ENCODE measurements around the gene SCCPDH.
"Not testable (repeated sequence)": the region's sequence is repeated elsewhere in the genome, so short reads cannot be mapped to it uniquely, and the experiment has no call there.

The SCCPDH gene

DNA sequence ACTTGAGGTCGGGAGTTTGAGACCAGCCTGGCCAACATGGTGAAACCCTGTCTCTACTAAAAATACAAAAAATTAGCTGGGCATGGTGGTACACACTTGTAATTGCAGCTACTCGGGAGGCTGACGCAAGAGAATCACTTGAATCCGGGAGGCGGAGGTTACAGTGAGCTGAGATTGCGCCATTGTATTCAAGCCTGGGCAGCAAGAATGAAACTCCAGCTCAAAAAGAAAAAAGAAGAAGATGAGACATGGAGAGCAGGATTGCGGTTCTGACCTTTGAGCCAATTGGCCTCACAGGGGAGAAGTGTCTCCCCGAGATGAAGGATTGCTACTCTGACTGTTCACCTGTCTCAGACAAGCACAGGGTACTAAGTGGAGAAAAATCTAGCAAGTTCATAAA, 6.6 kb downstream of the SCCPDH start:
- TF ChIP-seq, protein P1, sequence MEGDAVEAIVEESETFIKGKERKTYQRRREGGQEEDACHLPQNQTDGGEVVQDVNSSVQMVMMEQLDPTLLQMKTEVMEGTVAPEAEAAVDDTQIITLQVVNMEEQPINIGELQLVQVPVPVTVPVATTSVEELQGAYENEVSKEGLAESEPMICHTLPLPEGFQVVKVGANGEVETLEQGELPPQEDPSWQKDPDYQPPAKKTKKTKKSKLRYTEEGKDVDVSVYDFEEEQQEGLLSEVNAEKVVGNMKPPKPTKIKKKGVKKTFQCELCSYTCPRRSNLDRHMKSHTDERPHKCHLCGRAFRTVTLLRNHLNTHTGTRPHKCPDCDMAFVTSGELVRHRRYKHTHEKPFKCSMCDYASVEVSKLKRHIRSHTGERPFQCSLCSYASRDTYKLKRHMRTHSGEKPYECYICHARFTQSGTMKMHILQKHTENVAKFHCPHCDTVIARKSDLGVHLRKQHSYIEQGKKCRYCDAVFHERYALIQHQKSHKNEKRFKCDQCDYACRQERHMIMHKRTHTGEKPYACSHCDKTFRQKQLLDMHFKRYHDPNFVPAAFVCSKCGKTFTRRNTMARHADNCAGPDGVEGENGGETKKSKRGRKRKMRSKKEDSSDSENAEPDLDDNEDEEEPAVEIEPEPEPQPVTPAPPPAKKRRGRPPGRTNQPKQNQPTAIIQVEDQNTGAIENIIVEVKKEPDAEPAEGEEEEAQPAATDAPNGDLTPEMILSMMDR (IDR thresholded peaks at IDR 0.05; ENCODE audit: extremely low read depth, insufficient read depth, missing control alignments), result no peak
- no peak for DNase-seq (ENCODE audit: low spot score)
- in situ Hi-C loops (cut with MboI; ENCODE audit: low pct_unique_long_range_greater_than_20kb, low sequenced_read_pairs, unreplicated experiment), result no loop called here

DNA sequence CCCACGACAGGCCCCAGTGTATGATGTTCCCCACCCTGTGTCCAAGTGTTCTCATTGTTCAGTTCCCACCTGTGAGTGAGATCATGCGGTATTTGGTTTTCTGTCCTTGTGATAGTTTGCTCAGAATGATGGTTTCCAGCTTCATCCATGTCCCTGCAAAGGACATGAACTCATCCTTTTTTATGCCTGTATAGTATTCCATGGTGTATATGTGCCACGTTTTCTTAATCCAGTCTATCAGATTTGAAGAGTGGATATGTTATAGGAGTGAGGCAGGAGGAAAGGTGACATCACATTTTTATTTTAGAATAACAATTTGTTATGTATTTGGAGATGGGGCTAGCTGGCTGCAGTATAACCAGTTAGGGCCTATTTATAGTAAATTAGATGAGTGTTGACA, 7.7 kb downstream of the SCCPDH start:
- in situ Hi-C loops (cut with MboI; ENCODE audit: low pct_unique_long_range_greater_than_20kb, low sequenced_read_pairs, unreplicated experiment), result not testable (repeated sequence)

DNA sequence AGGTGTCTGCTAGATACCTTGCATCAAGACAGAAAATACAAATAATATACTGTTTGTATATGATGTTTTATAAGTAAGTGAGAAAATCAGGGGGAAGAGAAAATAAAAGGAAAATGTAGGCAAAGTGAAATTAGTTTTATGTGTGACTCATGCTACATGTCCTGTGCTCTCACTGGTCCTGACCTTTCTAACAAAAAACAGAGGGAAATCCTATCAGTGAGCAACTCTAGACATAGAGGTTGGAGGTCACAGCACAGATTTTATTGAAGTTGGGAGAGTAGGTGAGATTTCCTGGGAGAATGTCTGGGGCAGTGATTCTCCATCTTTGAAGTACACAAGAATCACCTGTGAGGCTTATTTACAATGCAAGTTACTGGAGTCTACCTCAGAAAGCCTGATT, 9.5 kb downstream of the SCCPDH start:
- DNase-seq (ENCODE audit: low spot score), result no peak
- in situ Hi-C loops (cut with MboI; ENCODE audit: low pct_unique_long_range_greater_than_20kb, low sequenced_read_pairs, unreplicated experiment), result no loop called here
- TF ChIP-seq, protein P1 (IDR thresholded peaks at IDR 0.05; ENCODE audit: extremely low read depth, insufficient read depth, missing control alignments), result no peak

More for the DNA sequence above, 7.7 kb downstream of the SCCPDH start:
- not testable (repeated sequence) for DNase-seq (ENCODE audit: low spot score)

DNA sequence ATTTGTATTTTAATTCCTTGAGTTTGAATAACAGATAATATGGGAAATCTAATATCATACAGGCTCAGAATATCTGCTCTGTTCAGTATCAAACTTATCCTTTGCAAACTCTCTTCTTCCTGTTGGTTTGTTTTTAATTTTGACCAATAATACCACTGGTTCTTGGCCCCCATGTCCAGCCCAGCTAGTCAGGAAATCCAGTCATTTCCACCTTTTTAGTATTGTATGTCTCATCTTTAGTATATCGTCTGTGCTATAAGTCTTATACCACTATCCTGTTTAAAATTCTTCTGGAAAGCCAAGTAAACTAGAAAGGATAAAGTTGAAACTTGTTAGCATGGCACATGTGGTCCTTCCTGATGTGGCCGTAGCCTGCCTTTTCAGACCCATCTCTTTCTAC, 10.7 kb downstream of the SCCPDH start:
- in situ Hi-C loops (cut with MboI; ENCODE audit: low pct_unique_long_range_greater_than_20kb, low sequenced_read_pairs, unreplicated experiment), result no loop called here

DNA sequence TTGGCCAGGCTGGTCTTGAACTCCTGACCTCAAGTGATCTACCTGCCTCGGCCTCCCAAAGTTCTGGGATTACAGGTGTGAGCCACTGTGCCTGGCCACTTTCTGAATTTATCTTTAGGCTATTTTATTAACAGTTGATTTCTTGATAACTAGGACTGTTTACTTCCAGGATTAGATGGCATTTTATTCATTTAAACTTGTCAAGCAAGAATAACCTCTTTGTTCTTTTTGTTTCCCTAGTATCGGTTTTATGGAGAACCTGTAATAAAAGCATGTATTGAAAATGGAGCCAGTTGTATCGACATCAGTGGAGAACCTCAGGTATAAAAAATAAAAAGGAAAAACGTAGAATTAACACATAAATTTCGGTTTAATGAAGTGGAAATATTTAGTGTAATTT, 11.5 kb downstream of the SCCPDH start:
- in situ Hi-C loops (cut with MboI; ENCODE audit: low pct_unique_long_range_greater_than_20kb, low sequenced_read_pairs, unreplicated experiment), result no loop called here
- no peak for DNase-seq (ENCODE audit: low spot score)
- TF ChIP-seq, protein P1 (IDR thresholded peaks at IDR 0.05; ENCODE audit: extremely low read depth, insufficient read depth, missing control alignments), result no peak

More for the DNA sequence above, 10.7 kb downstream of the SCCPDH start:
- DNase-seq (ENCODE audit: low spot score), result no peak
- TF ChIP-seq, protein P1 (IDR thresholded peaks at IDR 0.05; ENCODE audit: extremely low read depth, insufficient read depth, missing control alignments), result no peak

DNA sequence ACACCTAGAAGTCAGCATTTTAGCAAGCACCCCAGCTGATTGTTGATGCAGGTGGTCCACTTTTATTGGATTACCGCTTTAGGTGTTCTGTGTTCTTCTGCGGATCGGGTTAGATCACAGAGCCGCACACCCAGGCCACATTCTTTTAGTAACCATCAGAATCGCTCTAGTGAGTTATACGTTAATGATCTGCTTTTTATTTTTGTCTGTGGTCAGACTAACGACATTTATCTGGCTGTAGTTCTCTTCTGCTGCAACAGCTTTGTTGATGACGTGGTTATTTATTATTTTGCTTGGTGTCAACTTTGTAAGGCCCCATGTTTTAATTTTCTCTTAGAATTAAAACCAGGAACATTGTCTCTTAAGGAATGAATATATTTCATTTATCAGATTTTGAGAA, 18.2 kb downstream of the SCCPDH start:
- in situ Hi-C loops (cut with MboI; ENCODE audit: low pct_unique_long_range_greater_than_20kb, low sequenced_read_pairs, unreplicated experiment), result no loop called here

DNA sequence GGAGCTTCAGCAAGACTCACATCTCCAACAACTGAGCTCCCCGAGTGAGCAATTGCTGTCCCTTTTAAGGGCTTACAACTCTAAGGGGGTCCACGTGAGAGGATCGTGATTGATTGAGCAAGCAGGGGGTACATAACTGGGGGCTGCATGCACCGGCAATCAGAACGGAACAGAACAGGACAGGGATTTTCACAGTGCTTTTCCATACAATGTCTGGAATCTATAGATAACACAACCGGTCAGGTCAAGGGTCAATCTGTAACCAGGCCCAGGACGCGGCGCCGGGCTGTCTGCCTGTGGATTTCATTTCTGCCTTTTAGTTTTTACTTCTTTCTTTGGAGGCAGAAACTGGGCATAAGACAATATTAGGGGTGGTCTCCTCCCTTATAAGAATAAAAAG, 21.9 kb downstream of the SCCPDH start:
- in situ Hi-C loops (cut with MboI; ENCODE audit: low pct_unique_long_range_greater_than_20kb, low sequenced_read_pairs, unreplicated experiment), result not testable (repeated sequence)

More for the DNA sequence above, 18.2 kb downstream of the SCCPDH start:
- TF ChIP-seq, protein P1 (IDR thresholded peaks at IDR 0.05; ENCODE audit: extremely low read depth, insufficient read depth, missing control alignments), result no peak
- no peak for DNase-seq (ENCODE audit: low spot score)

DNA sequence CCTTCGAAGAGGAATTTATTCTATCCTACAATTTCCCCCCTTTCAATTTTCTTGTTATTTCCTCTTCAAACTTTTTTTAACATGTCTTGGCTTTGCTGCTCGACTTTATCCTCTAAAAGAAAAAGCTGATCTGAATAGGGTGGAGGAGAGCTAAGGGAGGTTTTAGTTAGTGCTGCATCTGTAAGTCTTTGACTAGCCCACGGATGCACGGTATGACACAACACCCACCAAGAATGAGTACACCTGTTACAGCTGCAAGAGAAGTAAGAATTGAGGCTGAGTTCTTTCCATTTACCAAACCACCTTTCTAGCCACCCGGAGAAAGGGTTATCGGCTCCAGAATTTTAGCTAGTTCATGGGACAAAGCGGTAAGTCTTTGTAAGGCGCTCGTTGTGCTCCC, 23.8 kb downstream of the SCCPDH start:
- TF ChIP-seq, protein P1 (IDR thresholded peaks at IDR 0.05; ENCODE audit: extremely low read depth, insufficient read depth, missing control alignments), result no peak
- in situ Hi-C loops (cut with MboI; ENCODE audit: low pct_unique_long_range_greater_than_20kb, low sequenced_read_pairs, unreplicated experiment), result no loop called here
- no peak for DNase-seq (ENCODE audit: low spot score)

More for the DNA sequence above, 21.9 kb downstream of the SCCPDH start:
- DNase-seq (ENCODE audit: low spot score), result not testable (repeated sequence)
